ENCODE results near the gene PARD3. TPM values are rescaled to one million over a fixed set of nuclear protein-coding genes. Genes with fewer than 3 reads are reported as not detected.

Gene PARD3
- total RNA-seq, 6 donors from 2014 or later: 30.6 to 108 (median 50.6) TPM

DNA sequence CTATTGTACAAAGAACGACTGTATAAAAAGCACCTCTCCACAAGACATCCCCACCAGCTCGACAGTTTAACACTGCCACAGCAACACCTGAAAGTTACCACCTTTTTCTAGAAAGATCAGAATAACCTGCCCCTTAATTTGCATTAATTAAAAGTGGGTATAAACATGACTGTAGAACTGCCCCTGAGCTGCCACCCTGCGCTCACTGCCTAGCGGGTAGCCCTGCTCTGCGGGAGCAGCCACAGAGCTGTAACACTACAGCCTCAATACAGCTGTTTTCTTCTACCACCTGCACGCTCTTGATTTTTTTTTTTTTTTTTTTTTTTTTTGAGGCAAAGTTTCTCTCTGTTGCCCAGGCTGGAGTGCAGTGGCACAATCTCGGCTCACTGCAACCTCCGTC, 140.9 kb downstream of the PARD3 start:
- no peaks in the 10 kb centered on the region for H3K27me3 ChIP-seq
- no peak overlapping the region for H3K4me3 ChIP-seq
- no peak overlapping the region for H3K27ac ChIP-seq
- H3K4me1 ChIP-seq: peaks cover 8 to 15% (median 10%) of the 10 kb centered on the region in 4 donors
- WGBS, 2 donors: 92 to 94% methylated on average over 8 of the region's 8 CpGs
- no peaks in the 10 kb centered on the region for H3K9me3 ChIP-seq
- TF ChIP-seq, protein P1, sequence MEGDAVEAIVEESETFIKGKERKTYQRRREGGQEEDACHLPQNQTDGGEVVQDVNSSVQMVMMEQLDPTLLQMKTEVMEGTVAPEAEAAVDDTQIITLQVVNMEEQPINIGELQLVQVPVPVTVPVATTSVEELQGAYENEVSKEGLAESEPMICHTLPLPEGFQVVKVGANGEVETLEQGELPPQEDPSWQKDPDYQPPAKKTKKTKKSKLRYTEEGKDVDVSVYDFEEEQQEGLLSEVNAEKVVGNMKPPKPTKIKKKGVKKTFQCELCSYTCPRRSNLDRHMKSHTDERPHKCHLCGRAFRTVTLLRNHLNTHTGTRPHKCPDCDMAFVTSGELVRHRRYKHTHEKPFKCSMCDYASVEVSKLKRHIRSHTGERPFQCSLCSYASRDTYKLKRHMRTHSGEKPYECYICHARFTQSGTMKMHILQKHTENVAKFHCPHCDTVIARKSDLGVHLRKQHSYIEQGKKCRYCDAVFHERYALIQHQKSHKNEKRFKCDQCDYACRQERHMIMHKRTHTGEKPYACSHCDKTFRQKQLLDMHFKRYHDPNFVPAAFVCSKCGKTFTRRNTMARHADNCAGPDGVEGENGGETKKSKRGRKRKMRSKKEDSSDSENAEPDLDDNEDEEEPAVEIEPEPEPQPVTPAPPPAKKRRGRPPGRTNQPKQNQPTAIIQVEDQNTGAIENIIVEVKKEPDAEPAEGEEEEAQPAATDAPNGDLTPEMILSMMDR (IDR thresholded peaks at IDR 0.05): no peak
- TF ChIP-seq EP300 (IDR thresholded peaks at IDR 0.05) (no peak), POLR2AphosphoS5 (IDR thresholded peaks at IDR 0.05) (no peak), POLR2A (IDR thresholded peaks at IDR 0.05) (no peak)
- DNase-seq (peak in 1 of 2 donors; percentile 17), ATAC-seq (ENCODE audit: low FRiP score in 2 of 2) (no peak)
- no peaks in the 10 kb centered on the region for H3K36me3 ChIP-seq

DNA sequence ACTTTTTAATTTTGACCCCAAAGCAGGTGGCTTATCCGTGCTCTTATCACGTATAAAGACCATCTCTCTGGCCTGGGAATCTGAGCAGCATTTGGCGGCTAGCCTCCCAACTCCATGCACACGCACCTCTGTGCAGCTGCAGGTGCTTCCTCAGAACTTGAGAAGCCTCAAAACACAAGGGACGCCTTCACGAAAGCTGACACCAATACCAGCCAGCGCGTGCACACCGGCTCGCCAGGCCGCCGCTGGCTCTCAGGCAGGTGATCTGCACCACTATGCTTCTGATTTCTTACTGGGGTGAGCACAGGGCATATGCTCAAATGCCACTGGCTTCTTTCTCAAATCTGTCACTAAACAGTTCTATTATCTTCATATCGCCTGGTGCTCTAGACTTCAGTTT, 145.0 kb downstream of the PARD3 start:
- ATAC-seq (ENCODE audit: low FRiP score in 2 of 2) (no peak), DNase-seq (peak in 1 of 2 donors; percentile 71)
- Histone ChIP-seq H3K4me1 (peaks cover 6 to 15% (median 11%) of the 10 kb centered on the region in 4 donors), H3K4me3 (no peak overlapping the region), H3K9me3 (no peaks in the 10 kb centered on the region), H3K27ac (no peak overlapping the region), H3K27me3 (no peaks in the 10 kb centered on the region), H3K36me3 (no peaks in the 10 kb centered on the region)
- TF ChIP-seq POLR2A (IDR thresholded peaks at IDR 0.05): no peak
- no peak for TF ChIP-seq POLR2AphosphoS5 (IDR thresholded peaks at IDR 0.05)
- no peak for TF ChIP-seq EP300 (IDR thresholded peaks at IDR 0.05)
- TF ChIP-seq, protein P1 (IDR thresholded peaks at IDR 0.05): no peak
- WGBS, 2 donors: 89 to 97% methylated on average over 11 to 13 of the region's 13 CpGs

DNA sequence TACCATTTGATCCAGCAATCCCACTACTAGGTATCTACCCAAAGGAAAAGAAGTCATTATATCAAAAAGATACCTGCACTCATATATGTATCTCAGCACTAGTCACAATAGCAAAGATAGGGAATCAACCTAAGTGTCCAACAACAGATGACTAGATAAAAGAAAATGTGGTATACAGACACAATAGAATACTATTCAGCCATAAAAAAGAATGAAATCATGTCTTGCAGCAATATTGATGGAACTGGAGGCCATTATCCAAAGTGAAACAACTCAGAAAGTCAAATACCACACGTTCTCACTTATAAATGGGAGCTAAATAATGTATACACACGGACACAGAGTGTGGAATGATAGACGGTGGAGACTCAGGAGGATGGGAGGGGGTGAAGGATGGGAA, 146.0 kb downstream of the PARD3 start:
- Histone ChIP-seq H3K36me3 (no peaks in the 10 kb centered on the region), H3K27me3 (no peaks in the 10 kb centered on the region), H3K4me3 (no peak overlapping the region), H3K4me1 (peaks cover 6 to 15% (median 11%) of the 10 kb centered on the region in 4 donors), H3K9me3 (no peaks in the 10 kb centered on the region), H3K27ac (no peak overlapping the region)
- WGBS, 2 donors: 91% methylated on average over 3 of the region's 3 CpGs
- TF ChIP-seq POLR2A (IDR thresholded peaks at IDR 0.05): no peak
- no peak for TF ChIP-seq POLR2AphosphoS5 (IDR thresholded peaks at IDR 0.05)
- TF ChIP-seq, protein P1 (IDR thresholded peaks at IDR 0.05): no peak
- no peak for TF ChIP-seq EP300 (IDR thresholded peaks at IDR 0.05)
- no peak for ATAC-seq (ENCODE audit: low FRiP score in 2 of 2)
- no peak for DNase-seq

DNA sequence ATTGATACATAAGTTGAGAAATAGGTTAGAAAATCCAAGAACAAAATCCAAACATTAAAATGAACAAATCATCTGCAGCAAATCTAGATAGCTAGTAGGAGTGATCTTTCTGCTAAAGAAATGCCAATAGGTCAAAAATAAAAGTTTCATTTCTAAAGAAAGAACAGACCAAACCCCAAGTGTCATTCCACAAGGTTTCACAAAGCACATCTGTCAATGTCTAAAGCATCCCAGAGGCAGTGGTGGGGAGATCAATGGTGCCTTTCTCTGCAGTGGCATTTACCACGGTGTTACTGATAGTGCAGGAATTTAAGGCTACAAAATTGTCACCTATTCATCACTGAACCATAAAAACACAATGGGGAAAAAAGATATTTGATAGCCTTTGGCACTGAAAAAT, 147.9 kb downstream of the PARD3 start:
- H3K27me3 ChIP-seq: no peaks in the 10 kb centered on the region
- no peaks in the 10 kb centered on the region for H3K9me3 ChIP-seq
- H3K4me3 ChIP-seq: no peak overlapping the region
- DNase-seq: no peak
- H3K36me3 ChIP-seq: no peaks in the 10 kb centered on the region
- H3K27ac ChIP-seq: no peak overlapping the region
- no peak for ATAC-seq (ENCODE audit: low FRiP score in 2 of 2)
- H3K4me1 ChIP-seq: peaks cover 0 to 6% (median 2%) of the 10 kb centered on the region in 4 donors
- WGBS, 2 donors: 54 to 76% methylated on average over 1 of the region's 1 CpG
- TF ChIP-seq POLR2A (IDR thresholded peaks at IDR 0.05) (no peak), POLR2AphosphoS5 (IDR thresholded peaks at IDR 0.05) (no peak), EP300 (IDR thresholded peaks at IDR 0.05) (no peak)
- TF ChIP-seq, protein P1 (IDR thresholded peaks at IDR 0.05): no peak

DNA sequence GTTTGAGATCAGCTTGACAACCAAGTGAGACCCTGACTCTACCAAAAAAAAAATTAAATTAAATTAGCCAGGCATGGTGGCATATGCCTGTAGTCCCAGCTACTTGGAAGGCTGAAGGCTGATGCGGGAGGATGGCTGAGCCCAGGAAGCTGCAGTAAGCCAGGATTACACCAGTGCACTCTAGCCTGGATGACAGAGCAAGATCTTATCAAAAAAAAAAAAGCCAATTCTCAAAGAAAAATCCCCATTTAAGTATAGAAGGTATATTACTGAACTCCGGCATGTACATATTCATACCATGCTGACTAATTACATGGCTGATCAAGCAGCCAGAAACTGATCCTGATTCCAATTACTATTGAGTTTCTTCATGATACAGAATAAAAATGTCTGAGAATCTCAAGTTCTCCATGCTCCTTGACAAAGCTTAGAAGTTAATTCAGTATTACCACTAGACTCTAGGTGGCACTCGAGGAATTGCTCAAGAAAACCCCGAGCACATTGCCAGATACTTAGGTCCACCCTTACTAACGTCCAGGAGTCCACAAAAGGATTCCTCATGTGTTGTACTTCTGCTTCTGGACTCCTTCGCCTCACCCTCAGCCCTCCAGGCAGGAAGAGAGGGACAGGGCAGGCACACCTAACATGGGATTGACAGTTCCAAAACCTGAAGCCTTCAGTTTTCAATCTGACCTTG, 148.9 kb downstream of the PARD3 start:
- Histone ChIP-seq H3K27ac (no peak overlapping the region), H3K9me3 (no peaks in the 10 kb centered on the region), H3K4me3 (no peak overlapping the region), H3K36me3 (no peaks in the 10 kb centered on the region), H3K27me3 (no peaks in the 10 kb centered on the region), H3K4me1 (peaks cover 0 to 6% (median 2%) of the 10 kb centered on the region in 4 donors)
- 14 to 17% methylated on average over 6 of the region's 6 CpGs for WGBS, 2 donors
- ATAC-seq (ENCODE audit: low FRiP score in 2 of 2): peak; percentile 85 to 92
- peak in 1 of 2 donors; percentile 71 for DNase-seq
- no peak for TF ChIP-seq POLR2A (IDR thresholded peaks at IDR 0.05)
- no peak for TF ChIP-seq POLR2AphosphoS5 (IDR thresholded peaks at IDR 0.05)
- TF ChIP-seq EP300 (IDR thresholded peaks at IDR 0.05): no peak
- TF ChIP-seq, protein P1 (IDR thresholded peaks at IDR 0.05): peak in 5 of 6 experiments; percentile 36 to 70 (median 65)
